ENCODE measurements around the gene WNT10A. TPM values are rescaled to one million over a fixed set of nuclear protein-coding genes. Genes with fewer than 3 reads are reported as not detected.

WNT10A gene
- total RNA-seq, 1 experiment from 2014 or later, result 1.5 TPM

DNA sequence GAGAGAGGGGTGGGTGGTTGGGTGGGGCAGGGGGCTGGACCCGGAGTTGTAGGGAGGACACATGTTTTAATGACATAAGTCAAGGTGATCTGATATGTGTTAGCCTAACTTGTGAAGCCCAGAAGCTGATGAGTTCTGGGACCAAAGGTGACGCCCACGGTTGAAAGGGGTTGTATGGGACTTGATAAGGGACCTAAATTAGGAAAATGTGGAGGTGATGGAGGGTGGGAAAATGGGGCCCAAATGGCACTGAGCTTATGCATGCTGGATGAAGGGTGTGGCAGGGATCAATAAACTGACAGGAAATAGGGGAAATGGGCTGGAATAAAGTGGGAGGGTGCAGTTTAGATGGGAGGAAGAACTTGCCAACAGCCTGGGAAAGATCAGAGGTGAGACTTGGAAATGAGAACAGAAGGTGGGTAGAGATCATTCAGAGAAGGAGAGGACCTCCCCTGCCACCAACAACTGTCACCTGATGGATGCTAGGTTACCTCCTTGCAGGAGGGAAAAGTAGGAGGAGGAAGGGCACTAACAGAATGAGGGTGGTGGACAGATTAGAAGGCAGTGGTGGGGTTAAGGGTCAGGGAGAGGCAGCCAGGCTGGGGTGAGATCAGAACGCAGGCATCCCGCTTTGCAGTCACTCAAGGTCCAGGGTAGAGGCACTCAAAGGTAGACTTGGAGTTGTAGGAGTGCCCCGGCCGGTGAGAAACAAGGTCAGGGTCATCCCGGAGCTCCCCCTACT is 15.3 kb downstream of the WNT10A start (continued):
- TF ChIP-seq, protein P1, sequence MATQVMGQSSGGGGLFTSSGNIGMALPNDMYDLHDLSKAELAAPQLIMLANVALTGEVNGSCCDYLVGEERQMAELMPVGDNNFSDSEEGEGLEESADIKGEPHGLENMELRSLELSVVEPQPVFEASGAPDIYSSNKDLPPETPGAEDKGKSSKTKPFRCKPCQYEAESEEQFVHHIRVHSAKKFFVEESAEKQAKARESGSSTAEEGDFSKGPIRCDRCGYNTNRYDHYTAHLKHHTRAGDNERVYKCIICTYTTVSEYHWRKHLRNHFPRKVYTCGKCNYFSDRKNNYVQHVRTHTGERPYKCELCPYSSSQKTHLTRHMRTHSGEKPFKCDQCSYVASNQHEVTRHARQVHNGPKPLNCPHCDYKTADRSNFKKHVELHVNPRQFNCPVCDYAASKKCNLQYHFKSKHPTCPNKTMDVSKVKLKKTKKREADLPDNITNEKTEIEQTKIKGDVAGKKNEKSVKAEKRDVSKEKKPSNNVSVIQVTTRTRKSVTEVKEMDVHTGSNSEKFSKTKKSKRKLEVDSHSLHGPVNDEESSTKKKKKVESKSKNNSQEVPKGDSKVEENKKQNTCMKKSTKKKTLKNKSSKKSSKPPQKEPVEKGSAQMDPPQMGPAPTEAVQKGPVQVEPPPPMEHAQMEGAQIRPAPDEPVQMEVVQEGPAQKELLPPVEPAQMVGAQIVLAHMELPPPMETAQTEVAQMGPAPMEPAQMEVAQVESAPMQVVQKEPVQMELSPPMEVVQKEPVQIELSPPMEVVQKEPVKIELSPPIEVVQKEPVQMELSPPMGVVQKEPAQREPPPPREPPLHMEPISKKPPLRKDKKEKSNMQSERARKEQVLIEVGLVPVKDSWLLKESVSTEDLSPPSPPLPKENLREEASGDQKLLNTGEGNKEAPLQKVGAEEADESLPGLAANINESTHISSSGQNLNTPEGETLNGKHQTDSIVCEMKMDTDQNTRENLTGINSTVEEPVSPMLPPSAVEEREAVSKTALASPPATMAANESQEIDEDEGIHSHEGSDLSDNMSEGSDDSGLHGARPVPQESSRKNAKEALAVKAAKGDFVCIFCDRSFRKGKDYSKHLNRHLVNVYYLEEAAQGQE (IDR thresholded peaks at IDR 0.05; ENCODE audit: low read depth), result no peak
- no peak for TF ChIP-seq POLR2A (IDR thresholded peaks at IDR 0.05; ENCODE audit: borderline replicate concordance, extremely low read depth, insufficient read depth, insufficient read length)
- TF ChIP-seq, protein P2, sequence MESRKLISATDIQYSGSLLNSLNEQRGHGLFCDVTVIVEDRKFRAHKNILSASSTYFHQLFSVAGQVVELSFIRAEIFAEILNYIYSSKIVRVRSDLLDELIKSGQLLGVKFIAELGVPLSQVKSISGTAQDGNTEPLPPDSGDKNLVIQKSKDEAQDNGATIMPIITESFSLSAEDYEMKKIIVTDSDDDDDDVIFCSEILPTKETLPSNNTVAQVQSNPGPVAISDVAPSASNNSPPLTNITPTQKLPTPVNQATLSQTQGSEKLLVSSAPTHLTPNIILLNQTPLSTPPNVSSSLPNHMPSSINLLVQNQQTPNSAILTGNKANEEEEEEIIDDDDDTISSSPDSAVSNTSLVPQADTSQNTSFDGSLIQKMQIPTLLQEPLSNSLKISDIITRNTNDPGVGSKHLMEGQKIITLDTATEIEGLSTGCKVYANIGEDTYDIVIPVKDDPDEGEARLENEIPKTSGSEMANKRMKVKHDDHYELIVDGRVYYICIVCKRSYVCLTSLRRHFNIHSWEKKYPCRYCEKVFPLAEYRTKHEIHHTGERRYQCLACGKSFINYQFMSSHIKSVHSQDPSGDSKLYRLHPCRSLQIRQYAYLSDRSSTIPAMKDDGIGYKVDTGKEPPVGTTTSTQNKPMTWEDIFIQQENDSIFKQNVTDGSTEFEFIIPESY (IDR thresholded peaks at IDR 0.05; ENCODE audit: extremely low read depth, insufficient replicate concordance, low read length), result no peak
